AG08396 (cell line): Measurements from ENCODE around the gene DDX25.
"Not testable (repeated sequence)": the region's sequence is repeated elsewhere in the genome, so short reads cannot be mapped to it uniquely, and the experiment has no call there.

ENCODE experiments used
- DNase-seq: peaks from one replicate; pipeline ENCODE4 v3.0.0; 2012; ENCODE audit warnings: low spot score, mixed read lengths

Gene DDX25

GRCh38 chr11:125903711-125904659 is at the start of gene DDX25:
DDX25 (plus strand) TSS chr11:125904508; CDS start chr11:125904518, 10 bp downstream.
- DNase-seq = no peak

GRCh38 chr11:125857670-125858069 is 46.6 kb upstream of the DDX25 start:
- DNase-seq = not testable (repeated sequence)

GRCh38 chr11:125862786-125863185 is 41.5 kb upstream of the DDX25 start:
- not testable (repeated sequence) for DNase-seq

GRCh38 chr11:125865354-125865753 is 39.0 kb upstream of the DDX25 start:
- DNase-seq = not testable (repeated sequence)

- no peak for DNase-seq
These were observed 34.8 kb upstream of the DDX25 start for GRCh38 chr11:125869521-125869920.

- peak; percentile 39 for DNase-seq
These were observed 32.7 kb upstream of the DDX25 start for GRCh38 chr11:125871391-125872137.

- DNase-seq = no peak
These were observed 32.2 kb upstream of the DDX25 start for GRCh38 chr11:125872138-125872491.

- no peak for DNase-seq
These were observed 30.3 kb upstream of the DDX25 start for GRCh38 chr11:125873881-125874555.

- DNase-seq = peak; percentile 63
These were observed 29.7 kb upstream of the DDX25 start for GRCh38 chr11:125874556-125875124.

- DNase-seq = no peak
These were observed 23.0 kb upstream of the DDX25 start for GRCh38 chr11:125881291-125881690.

- DNase-seq = no peak
These were observed 20.9 kb upstream of the DDX25 start for GRCh38 chr11:125883375-125883774.

- no peak for DNase-seq
These were observed 17.3 kb upstream of the DDX25 start for GRCh38 chr11:125886997-125887372.

- DNase-seq = peak; percentile 97
These were observed 16.7 kb upstream of the DDX25 start, which contains the start of gene HYLS1 for GRCh38 chr11:125887373-125888324. HYLS1 (plus strand) TSS chr11:125887668; CDS start chr11:125899369, 11,701 bp downstream.

- no peak for DNase-seq
These were observed 13.7 kb upstream of the DDX25 start for GRCh38 chr11:125890447-125891100.

GRCh38 chr11:125892071-125892470 is 12.2 kb upstream of the DDX25 start:
- peak; percentile 32 for DNase-seq

- no peak for DNase-seq
These were observed 11.3 kb upstream of the DDX25 start for GRCh38 chr11:125892994-125893393.

- no peak for DNase-seq
These were observed 2.4 kb upstream of the DDX25 start for GRCh38 chr11:125901872-125902271.

GRCh38 chr11:125902277-125902926 is 1.9 kb upstream of the DDX25 start:
- peak; percentile 22 for DNase-seq

GRCh38 chr11:125902927-125903710 is 1.2 kb upstream of the DDX25 start, which contains the start of gene PUS3:
PUS3 (minus strand) TSS chr11:125903206; CDS start chr11:125896284, 6,922 bp downstream.
- DNase-seq = peak; percentile 93
